GM12892 (cell line): ENCODE measurements around the gene ZFYVE28.

Source experiments
- DNase-seq: peaks from one replicate; pipeline ENCODE4 v3.0.0; 2011; ENCODE audit not compliant: insufficient read length
- FAIRE-seq: peaks from 2 replicates; lab custom pipeline; 2011; peaks lifted over from hg19 to GRCh38; lab: Jason Lieb, UNC
- POLR2A ChIP-seq: IDR thresholded peaks from 2 replicates; pipeline ENCODE4 v1.6.1; 2011; ENCODE audit warnings: low read depth, low read length, control low read depth
- POLR2AphosphoS5 ChIP-seq: IDR thresholded peaks from 2 replicates; pipeline ENCODE4 v1.6.1; 2011; ENCODE audit warnings: low read depth, low read length, control low read depth
- TAF1 ChIP-seq: IDR thresholded peaks from 2 replicates; pipeline ENCODE4 v1.6.1; 2011; ENCODE audit warnings: low read depth, mild to moderate bottlenecking, control low read depth, low read length, borderline replicate concordance

Gene ZFYVE28

DNA sequence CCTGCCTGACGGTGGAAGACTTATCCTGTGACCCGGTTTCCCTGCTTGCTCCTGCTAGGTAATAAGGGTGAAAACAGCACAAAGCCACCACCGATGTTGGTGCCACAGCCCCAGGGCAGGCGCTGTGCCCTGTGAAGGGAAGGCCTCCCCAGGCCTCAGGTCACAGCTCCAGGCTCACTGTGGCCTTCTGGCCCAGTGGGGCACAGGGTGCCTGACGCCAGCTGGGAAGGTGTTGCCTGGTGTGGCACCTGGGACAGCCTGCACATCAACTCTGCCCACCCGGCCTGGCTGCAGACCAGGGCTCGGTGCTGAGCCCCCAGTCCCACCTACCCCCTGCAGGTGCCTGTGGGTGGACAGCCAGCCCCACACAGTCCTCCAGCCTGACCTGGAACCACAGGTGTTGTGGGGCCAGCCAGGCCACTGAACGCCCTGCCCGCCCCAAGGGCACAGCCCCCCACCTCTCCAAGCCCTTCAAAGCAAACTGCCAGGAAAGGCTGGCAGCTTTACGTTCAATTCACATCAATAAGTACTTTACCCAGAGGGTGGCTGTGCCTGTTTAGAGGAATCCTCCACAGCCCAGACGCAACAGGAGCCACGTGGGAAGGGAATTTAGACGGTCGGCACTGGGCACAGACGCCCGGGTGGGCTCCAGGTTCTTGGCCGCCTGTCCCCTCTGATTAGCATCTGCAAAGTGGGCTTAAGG, 54.3 kb downstream of the ZFYVE28 start:
- FAIRE-seq (no peak), DNase-seq (no peak)
- no peak for TF ChIP-seq POLR2A
- TF ChIP-seq POLR2AphosphoS5: no peak
- no peak for TF ChIP-seq TAF1

GRCh38 chr4:2363056-2363721, 55.3 kb downstream of the ZFYVE28 start:
- FAIRE-seq (no peak), DNase-seq (no peak)
- TF ChIP-seq POLR2AphosphoS5: no peak
- TF ChIP-seq POLR2A: no peak
- no peak for TF ChIP-seq TAF1

GRCh38 chr4:2362266-2363055, 56.0 kb downstream of the ZFYVE28 start:
- no peak for FAIRE-seq
- TF ChIP-seq POLR2A (no peak), POLR2AphosphoS5 (no peak), TAF1 (no peak)
- DNase-seq: no peak

GRCh38 chr4:2361366-2362265, 56.8 kb downstream of the ZFYVE28 start:
- TF ChIP-seq POLR2A: no peak
- no peak for TF ChIP-seq POLR2AphosphoS5
- TF ChIP-seq TAF1: no peak
- DNase-seq (no peak), FAIRE-seq (no peak)

GRCh38 chr4:2360396-2360730, 58.1 kb downstream of the ZFYVE28 start:
- TF ChIP-seq POLR2A (no peak), TAF1 (no peak), POLR2AphosphoS5 (no peak)
- FAIRE-seq (no peak), DNase-seq (no peak)

GRCh38 chr4:2359591-2360395, 58.7 kb downstream of the ZFYVE28 start:
- TF ChIP-seq POLR2A: no peak
- TF ChIP-seq TAF1: no peak
- DNase-seq: no peak

DNA sequence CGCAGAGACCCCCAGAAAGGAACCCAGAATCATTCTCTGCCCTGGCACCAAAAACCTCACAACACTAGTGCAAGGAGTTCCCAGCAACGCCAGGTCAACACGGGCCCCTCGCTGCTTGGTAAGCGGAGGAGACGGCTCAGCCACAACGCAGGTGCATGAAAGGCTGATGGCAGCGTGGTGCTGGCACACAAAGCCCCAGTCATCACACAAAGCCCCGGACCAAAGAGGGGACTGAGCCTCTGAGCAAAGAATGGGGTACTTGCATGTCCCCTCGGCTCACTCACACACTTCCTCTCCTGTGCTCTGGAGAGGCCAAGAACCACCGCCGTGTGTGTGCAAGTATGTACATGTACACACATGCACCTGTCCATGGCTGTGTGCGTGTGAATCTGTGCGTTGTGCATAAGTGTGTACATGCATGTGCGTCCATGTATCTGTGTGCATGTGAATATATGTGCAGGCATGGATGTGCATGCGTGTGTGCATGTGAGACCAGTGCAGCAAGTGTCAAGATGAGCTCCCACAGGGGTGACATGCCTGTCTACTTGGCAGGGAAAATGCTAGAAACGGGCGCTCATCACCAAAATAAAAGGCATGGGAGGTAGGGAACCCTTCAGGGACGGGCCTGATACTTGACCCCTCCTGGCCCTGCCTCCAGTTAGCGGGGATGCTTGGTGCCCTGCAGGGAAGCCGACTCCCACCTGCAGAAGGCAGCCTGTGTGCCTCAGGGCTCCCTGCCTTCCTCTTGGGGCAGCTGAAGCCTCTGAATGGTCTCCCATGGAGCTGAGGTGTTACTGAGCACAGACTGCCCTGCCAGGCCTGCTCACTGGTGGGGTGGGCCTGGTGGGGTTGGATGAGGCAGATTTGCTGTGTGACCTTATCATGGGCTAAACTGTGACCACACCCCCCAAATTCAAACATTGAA, 60.4 kb downstream of the ZFYVE28 start:
- no peak for FAIRE-seq
- DNase-seq: no peak
- no peak for TF ChIP-seq TAF1
- no peak for TF ChIP-seq POLR2AphosphoS5
- TF ChIP-seq POLR2A: no peak

More at GRCh38 chr4:2359591-2360395, 58.7 kb downstream of the ZFYVE28 start:
- no peak for FAIRE-seq

GRCh38 chr4:2356123-2357069, 62.0 kb downstream of the ZFYVE28 start:
- no peak for DNase-seq
- no peak for FAIRE-seq
- TF ChIP-seq POLR2AphosphoS5: no peak
- no peak for TF ChIP-seq TAF1
- TF ChIP-seq POLR2A: no peak

DNA sequence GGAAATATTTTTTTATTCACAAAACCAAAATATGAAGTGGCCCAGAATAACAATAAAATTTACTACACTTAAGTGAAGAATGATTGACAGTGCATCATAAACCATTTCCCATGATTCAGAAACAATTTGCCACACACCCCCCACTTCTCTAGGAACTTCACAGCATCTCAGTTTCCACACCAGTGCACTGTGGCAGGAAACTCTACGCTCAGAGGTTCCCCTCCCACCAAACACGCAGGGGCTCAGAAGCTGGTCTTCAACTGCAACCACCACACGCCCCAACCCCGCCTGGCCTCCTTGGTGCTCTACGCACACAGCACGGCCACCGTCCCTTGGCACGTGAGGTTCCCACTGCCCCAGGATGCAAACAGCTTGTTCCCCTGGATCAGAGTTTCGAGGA, 63.7 kb downstream of the ZFYVE28 start:
- DNase-seq (no peak), FAIRE-seq (no peak)
- TF ChIP-seq TAF1 (no peak), POLR2AphosphoS5 (no peak), POLR2A (no peak)
